ENCODE results near the gene WDR45.

DNA sequence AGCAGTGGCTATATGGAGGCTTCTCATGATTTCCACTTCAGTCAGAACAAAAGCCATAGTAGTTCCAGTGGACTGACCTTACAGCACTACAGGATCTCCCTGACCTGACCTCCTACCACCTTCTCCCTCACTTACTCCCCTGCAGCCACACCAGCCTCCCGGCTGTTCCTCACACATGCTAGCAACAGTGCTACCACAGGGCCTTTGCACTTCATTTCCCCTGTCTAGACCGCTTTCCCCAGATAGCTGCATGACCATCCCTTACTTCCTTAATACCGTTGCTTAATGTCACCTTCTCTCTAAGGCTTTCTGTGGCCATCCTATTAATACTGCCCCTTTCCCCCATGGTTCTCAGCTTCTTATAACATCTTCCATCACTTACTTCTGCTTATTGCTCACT is 30.7 kb upstream of the WDR45 start:
- TF ChIP-seq CTCF (conservative IDR thresholded peaks at IDR 0.05) (no peak), ZFX (IDR thresholded peaks at IDR 0.05) (no peak)
